ENCODE results near the gene LARP1. TPM values are rescaled to one million over a fixed set of nuclear protein-coding genes. Genes with fewer than 3 reads are reported as not detected.
"Not testable (repeated sequence)": the region's sequence is repeated elsewhere in the genome, so short reads cannot be mapped to it uniquely, and the experiment has no call there.

The LARP1 gene
- total RNA-seq, 3 donors from 2014 or later: 412 to 443 (median 432) TPM

DNA sequence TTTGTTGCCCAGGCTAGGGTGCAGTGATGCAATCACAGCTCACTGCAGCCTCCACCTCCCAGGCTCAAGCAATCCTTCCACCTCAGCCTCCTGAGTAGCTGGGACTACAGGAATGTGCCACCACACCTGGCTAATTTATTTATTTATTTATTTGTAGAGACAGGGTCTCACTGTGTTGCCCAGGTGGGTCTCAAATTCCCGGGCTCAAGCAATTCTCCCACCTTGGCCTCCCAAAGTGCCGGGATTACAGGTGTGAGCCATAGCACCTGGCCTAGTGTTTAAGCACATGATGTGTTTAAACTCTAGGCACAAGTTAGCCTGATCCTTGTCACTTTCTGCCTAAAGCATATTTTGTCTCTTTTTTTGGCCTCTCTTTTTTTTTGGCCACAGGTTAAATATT is 4.5 kb upstream of the LARP1 start:
- not testable (repeated sequence) for ATAC-seq; H3K4me3 Mint-ChIP-seq; DNase-seq; H3K36me3 Mint-ChIP-seq (ENCODE audit: insufficient read depth); H3K27me3 Mint-ChIP-seq (ENCODE audit: low read depth); H3K9me3 Mint-ChIP-seq
- peaks cover 15% of the 10 kb centered on the region for H3K4me1 Mint-ChIP-seq (ENCODE audit: low read depth)

DNA sequence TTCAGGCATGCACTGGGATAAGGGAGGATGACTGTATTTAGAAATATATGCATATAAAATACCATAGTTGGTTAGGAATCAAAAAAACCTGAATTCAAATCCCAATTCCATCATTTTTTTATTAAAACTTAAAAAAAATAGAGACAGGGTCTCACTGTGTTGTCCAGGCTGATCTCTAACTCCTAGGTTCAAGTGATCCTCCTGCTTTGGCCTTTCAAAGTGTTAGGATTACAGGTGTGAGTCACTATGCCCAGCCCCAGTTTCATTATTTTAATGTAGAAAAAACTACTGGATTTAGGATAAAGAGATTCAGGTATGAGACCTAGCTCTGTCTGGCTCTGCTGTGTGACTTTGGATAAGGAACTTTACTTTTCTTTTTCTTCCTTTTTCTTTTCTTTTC is 3.3 kb upstream of the LARP1 start:
- Mint-ChIP-seq H3K9me3 (no peaks in the 10 kb centered on the region), H3K27me3 (ENCODE audit: low read depth) (no peaks in the 10 kb centered on the region), H3K4me1 (ENCODE audit: low read depth) (peaks cover 15% of the 10 kb centered on the region), H3K4me3 (no peak overlapping the region), H3K36me3 (ENCODE audit: insufficient read depth) (peaks cover 3% of the 10 kb centered on the region)
- DNase-seq (no peak), ATAC-seq (no peak)

DNA sequence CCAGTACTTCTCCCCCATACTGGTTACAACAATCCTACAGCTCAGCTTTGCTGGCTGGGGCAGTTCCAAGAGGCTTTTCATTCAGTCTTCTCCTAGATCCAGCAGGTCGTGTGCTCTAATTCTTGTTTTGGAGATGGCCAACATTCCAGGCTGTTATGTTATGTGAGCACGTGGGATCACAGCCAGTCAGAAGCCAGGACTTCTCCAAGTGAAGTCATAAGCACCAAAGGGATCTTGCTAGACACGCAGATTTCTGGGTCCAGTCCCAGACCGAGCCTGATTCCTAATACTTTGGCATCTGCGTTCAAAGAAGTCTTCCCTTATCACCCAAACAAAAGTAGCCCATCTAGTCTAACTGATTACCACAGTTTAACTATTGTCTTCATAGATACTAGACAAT is 1.4 kb upstream of the LARP1 start:
- peaks cover 3% of the 10 kb centered on the region for H3K36me3 Mint-ChIP-seq (ENCODE audit: insufficient read depth)
- H3K9me3 Mint-ChIP-seq: no peaks in the 10 kb centered on the region
- no peak for ATAC-seq
- H3K27me3 Mint-ChIP-seq (ENCODE audit: low read depth): no peaks in the 10 kb centered on the region
- peaks cover 25% of the 10 kb centered on the region for H3K4me1 Mint-ChIP-seq (ENCODE audit: low read depth)
- DNase-seq: no peak
- peak overlapping the region; percentile 88 for H3K4me3 Mint-ChIP-seq

DNA sequence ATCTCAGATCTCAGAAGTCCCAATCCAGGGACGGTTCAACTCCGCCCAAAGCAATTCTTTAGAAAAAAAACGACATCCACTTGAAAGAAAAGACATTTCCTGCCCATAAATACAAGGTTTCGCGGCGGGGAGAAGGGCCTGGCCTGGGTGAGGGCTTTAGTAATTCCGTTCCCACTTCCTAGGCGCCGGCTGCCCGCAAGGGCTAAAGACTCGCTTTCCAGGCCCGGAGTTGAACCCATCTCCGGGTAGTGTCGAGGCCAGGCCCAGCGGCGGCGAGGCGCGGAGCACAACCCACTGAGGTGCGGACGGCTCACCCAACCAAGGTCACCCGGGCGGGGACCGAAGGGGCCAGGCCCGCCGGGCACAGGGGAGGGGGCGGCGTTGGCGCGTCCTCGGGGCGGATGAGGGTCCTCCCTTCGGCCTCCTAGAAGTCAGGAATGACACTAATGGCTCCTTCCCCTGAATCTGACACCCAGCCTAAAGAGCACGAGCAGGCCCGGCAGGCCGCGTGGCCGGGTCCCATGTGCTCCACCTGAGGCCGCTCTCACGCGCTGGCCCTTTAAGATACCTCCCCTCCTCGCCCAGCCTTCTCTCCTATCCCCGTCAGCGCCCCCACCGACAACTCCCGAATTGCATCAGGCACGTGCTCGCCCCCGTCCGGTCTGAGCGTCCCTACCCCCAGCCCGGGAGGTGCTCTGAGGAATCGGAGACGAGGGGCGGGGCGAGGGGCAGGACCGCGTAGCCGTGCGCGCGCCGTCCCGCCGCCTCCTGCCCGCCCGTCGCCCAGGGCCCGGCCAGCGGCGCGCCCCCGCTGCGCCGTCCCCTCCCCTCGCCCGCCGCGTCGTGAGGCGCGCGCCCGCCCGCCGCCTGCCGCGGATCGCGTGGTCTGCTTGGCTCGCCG is 467 bp upstream of the LARP1 start:
- peak; percentile 99 for DNase-seq

DNA sequence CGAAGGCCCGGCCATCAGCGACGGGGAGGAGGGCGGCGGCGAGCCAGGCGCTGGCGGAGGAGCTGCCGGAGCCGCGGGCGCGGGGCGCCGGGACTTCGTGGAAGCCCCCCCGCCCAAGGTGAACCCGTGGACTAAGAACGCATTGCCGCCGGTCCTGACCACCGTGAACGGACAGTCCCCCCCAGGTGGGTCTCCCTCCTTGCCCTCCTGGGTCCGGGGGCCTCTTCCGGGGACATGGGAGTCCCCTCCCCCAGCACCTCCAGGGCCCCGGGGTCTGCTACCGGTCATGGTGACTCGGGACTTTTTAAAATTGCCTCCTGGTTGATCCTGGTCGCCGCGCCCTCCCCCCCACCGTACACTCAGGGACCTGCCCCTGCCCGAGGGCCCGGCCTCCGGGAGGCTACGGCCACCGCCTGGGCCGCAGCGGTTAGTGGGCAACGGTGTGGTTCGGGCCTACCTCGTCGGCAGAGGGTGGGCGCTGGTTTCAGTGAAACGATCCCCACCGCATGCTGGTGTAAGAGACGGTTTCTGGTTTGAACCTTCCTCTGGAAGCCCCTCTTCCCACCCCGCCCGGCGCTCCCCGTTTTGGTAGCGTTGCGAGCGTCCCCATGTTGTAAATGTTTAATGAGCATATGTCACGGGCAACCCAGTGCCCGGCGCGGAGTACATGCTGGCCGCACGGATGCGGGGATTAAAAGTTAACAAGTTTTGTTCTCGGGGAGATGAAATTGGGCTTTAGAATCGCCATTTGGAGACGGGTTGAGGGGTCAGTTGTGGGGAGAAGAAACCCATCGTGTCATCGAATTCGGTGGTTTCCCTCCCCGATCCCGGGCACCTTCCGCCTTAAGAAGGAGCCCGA is 1.1 kb downstream of the LARP1 start:
- no peaks in the 10 kb centered on the region for H3K9me3 Mint-ChIP-seq
- peak overlapping the region; percentile 96 for H3K4me3 Mint-ChIP-seq
- DNase-seq (peak; percentile 30), ATAC-seq (no peak)
- H3K27me3 Mint-ChIP-seq (ENCODE audit: low read depth): no peaks in the 10 kb centered on the region
- peaks cover 5% of the 10 kb centered on the region for H3K36me3 Mint-ChIP-seq (ENCODE audit: insufficient read depth)
- peaks cover 50% of the 10 kb centered on the region for H3K4me1 Mint-ChIP-seq (ENCODE audit: low read depth)

More for the DNA sequence above, 467 bp upstream of the LARP1 start:
- peaks cover 5% of the 10 kb centered on the region for H3K36me3 Mint-ChIP-seq (ENCODE audit: insufficient read depth)
- H3K4me1 Mint-ChIP-seq (ENCODE audit: low read depth): peaks cover 34% of the 10 kb centered on the region
- H3K9me3 Mint-ChIP-seq: no peaks in the 10 kb centered on the region
- no peaks in the 10 kb centered on the region for H3K27me3 Mint-ChIP-seq (ENCODE audit: low read depth)
- peak; percentile 86 for ATAC-seq
- peak overlapping the region; percentile 88 for H3K4me3 Mint-ChIP-seq

DNA sequence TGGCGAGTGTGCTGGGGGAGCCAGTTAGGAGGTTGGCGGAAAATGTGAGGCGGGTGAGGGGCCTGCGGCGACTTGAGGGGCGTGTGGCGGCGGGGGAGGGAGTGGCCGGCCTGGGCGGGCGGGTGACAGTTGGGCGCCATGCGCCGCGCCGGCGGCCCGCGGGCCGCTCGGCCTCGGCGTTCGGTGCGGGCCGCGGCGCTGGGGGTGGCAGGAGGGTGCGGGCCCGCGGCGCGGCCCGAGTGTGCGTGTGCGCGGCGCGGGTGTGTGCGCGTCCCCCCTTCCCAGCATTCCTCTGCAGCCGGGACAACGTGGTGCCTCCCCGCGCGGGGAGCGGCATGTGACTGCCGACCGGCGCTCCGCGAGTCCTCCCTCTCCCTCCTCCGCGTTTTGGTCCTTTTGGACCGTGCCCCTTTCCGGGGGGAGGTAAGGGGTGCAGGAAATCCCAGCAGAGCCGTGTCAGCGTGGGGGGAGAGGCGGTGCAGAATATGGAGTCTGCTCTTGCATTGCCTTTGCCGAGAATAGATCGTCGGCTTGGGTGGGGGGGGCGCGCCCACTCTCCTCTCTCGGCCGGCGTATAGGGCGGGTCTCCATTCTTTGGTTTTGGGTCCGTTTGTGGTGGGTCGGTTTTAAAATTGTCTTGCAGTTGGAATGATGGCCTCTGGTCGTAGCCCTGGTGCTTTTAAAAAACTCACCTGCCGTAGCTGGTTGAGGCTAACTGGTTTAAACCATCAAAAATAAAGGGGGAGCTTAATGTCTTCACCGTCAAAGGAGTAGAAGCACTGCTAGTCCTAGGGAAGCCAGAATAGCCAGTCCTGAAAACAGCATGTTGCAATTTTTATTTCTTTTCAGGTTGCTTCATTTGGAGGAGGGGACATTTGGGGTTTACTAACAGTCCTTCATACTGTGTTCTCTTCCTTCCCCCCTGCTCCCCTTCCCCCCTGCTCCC is 2.0 kb downstream of the LARP1 start:
- Mint-ChIP-seq H3K36me3 (ENCODE audit: insufficient read depth) (peaks cover 10% of the 10 kb centered on the region), H3K4me3 (peak overlapping the region; percentile 96), H3K4me1 (ENCODE audit: low read depth) (peaks cover 59% of the 10 kb centered on the region), H3K27me3 (ENCODE audit: low read depth) (no peaks in the 10 kb centered on the region), H3K9me3 (no peaks in the 10 kb centered on the region)
- DNase-seq: peak; percentile 53
- peak; percentile 4 for ATAC-seq

DNA sequence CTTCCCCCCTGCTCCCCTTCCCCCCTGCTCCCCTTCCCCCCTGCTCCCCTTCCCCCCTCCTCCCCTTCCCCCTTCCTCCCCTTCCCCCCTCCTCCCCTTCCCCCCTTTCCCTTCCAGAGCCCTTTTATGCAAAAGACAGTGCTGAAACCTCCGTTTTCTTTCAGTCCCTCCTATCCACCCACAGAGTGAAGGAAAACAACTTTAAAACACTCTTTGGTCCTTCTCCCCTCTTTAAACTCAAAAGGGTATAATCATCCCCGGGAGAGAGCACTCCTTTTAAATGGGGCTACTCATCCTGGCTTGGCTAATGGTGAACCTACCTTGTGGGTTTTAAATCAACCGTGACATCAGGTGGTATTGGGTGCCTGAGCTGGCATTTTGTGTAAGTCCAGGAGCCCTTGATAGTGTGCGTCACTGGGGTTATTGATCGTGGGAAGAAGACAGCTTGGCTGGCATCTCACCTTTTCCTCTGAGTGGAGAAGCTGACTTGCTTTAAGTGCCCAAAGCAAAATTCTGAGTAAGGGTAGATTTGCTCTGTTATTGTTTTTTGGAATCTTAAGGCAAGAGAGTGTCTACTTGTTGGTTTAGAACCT is 2.7 kb downstream of the LARP1 start:
- DNase-seq: peak; percentile 53
- peak overlapping the region; percentile 89 for H3K4me3 Mint-ChIP-seq
- H3K27me3 Mint-ChIP-seq (ENCODE audit: low read depth): no peaks in the 10 kb centered on the region
- H3K9me3 Mint-ChIP-seq: no peaks in the 10 kb centered on the region
- peaks cover 64% of the 10 kb centered on the region for H3K4me1 Mint-ChIP-seq (ENCODE audit: low read depth)
- peaks cover 10% of the 10 kb centered on the region for H3K36me3 Mint-ChIP-seq (ENCODE audit: insufficient read depth)
- ATAC-seq: peak; percentile 5 to 10

DNA sequence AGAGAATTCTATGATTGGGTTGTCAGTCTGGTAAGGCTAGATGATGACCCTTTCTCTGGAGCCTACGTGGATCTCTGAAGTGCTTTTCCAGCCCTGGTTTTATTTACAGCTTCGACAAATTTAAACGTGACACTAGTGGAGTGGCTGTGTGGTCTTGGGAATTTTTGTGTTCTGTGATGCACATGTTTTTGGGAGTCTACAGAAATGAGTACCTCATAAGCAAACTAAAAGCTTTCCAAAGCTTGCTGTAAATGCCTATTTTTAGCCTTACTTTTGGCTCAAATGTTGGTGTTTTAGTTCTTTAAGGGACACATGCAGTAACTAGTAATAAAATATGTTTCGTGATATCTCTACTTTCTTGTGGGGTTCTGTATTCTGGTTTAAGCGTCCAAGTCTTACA is 3.3 kb downstream of the LARP1 start:
- Mint-ChIP-seq H3K36me3 (ENCODE audit: insufficient read depth) (peaks cover 10% of the 10 kb centered on the region), H3K4me1 (ENCODE audit: low read depth) (peaks cover 65% of the 10 kb centered on the region), H3K27me3 (ENCODE audit: low read depth) (no peaks in the 10 kb centered on the region), H3K9me3 (no peaks in the 10 kb centered on the region), H3K4me3 (peak overlapping the region; percentile 89)
- ATAC-seq: no peak
- no peak for DNase-seq

DNA sequence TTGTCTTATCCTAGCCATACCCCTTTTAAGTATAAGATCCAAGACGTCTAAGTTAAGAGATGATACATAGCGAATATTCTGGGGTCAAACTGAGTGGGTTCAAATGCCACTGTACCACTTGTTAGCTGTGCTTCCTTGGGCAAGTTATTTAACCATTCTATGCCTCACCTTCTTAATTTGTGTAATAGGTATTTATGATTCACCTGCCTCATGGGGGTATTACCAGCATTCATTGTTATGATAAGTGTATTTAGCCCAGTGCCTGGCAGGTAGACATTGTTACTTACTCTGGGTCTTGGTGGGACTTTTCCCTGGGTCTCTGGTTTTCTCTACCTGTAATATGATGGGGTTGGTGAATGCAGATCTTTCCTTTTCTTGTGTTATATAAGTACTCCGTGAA is 3.8 kb downstream of the LARP1 start:
- ATAC-seq: no peak
- Mint-ChIP-seq H3K4me1 (ENCODE audit: low read depth) (peaks cover 62% of the 10 kb centered on the region), H3K36me3 (ENCODE audit: insufficient read depth) (peaks cover 10% of the 10 kb centered on the region), H3K27me3 (ENCODE audit: low read depth) (no peaks in the 10 kb centered on the region), H3K9me3 (no peaks in the 10 kb centered on the region), H3K4me3 (peak overlapping the region; percentile 89)
- no peak for DNase-seq

DNA sequence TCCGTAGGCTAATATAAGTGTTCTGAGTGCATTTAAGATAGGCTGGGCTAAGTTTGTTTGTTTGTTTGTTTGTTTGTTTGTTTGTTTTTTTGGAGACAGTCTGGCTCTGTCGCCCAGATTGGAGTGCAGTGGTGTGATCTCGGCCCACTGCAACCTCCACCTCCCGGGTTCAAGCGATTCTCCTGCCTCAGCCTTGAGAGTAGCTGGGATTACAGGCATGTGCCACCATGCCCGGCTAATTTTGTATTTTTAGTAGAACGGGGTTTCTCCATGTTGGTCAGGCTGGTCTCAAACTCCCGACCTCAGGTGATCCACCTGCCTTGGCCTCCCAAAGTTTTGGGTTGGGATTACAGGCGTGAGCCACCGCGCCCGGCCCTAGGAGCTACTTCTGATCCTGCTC is 4.7 kb downstream of the LARP1 start:
- peak overlapping the region; percentile 89 for H3K4me3 Mint-ChIP-seq
- not testable (repeated sequence) for DNase-seq; ATAC-seq; H3K27me3 Mint-ChIP-seq (ENCODE audit: low read depth); H3K9me3 Mint-ChIP-seq
- peaks cover 11% of the 10 kb centered on the region for H3K36me3 Mint-ChIP-seq (ENCODE audit: insufficient read depth)
- H3K4me1 Mint-ChIP-seq (ENCODE audit: low read depth): peaks cover 58% of the 10 kb centered on the region

DNA sequence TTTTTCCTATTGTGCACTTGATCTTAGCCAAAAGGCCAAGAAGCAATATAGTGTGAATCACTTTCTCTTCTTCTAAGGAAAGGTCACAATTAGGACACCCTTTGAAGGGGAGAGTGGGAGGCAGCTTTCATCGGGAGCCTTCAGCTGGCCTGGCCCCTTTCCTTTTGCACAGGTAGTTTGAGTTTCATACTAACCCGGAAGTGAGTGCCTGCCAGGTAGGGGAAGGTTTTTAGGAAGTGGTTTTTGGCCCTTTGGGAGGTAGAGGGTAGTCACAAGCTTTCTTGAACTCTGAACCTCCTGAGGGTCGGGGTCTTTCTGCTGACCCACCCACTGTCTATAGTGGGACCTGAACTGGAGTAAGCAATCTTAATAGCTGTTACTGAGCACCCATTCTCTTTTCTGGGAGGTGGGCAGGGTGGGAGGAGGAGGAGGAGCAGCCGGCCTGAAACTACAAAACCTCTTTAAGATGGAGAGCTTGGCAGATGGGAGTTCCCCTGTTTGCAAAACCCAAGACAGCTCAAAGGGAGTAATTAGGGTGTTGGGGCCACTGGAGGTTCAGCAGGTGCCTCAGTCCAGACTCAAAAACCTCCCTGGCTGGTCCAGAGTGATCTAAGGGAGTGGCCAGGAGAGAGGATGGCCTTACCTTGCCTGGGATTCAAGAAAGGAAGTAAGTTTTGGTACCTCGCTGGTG is 6.0 kb downstream of the LARP1 start:
- no peaks in the 10 kb centered on the region for H3K27me3 Mint-ChIP-seq (ENCODE audit: low read depth)
- H3K4me3 Mint-ChIP-seq: peak overlapping the region; percentile 64
- ATAC-seq (no peak), DNase-seq (no peak)
- H3K9me3 Mint-ChIP-seq: no peaks in the 10 kb centered on the region
- peaks cover 15% of the 10 kb centered on the region for H3K36me3 Mint-ChIP-seq (ENCODE audit: insufficient read depth)
- peaks cover 71% of the 10 kb centered on the region for H3K4me1 Mint-ChIP-seq (ENCODE audit: low read depth)

DNA sequence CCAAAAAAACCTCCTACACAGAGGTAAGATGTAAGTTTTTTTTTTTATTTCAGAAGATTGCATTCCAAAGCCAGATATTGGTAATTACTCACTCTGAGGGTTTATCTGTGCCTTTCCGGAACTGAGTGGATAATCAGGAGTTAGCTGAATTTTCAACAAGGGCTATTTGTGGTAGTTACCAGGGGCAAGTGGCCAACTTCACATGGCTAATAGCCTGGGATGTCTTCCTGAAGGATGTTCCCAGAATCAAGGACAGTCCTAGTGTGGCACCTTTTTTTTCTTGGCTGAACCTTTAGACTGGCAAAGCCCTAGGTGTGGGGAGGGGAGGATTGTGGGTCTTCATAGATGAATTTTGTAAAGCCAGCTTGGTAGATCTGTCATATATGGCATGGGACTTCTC is 7.1 kb downstream of the LARP1 start:
- no peaks in the 10 kb centered on the region for H3K27me3 Mint-ChIP-seq (ENCODE audit: low read depth)
- no peak for ATAC-seq
- peaks cover 82% of the 10 kb centered on the region for H3K4me1 Mint-ChIP-seq (ENCODE audit: low read depth)
- H3K4me3 Mint-ChIP-seq: peak overlapping the region; percentile 31
- peaks cover 12% of the 10 kb centered on the region for H3K36me3 Mint-ChIP-seq (ENCODE audit: insufficient read depth)
- H3K9me3 Mint-ChIP-seq: no peaks in the 10 kb centered on the region
- DNase-seq: no peak

DNA sequence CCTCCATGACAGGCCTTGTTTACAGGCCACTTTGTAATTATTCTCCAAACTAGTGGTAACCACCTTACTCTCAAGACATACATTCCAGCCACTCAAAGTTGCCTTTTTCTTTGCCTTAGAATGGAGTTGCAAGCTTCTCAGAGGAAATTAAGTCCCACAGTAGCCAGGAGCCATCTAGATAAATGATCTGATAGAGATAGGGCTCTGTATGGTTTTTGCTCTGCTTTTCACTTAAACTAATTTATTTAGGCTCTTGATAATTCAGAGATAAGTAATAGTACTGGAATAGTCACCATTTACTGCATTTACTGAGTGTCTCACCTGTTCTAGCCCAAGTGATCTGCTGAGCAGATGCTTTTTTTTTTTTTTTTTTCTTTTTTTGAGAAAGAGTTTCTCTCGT is 7.5 kb downstream of the LARP1 start:
- no peak overlapping the region for H3K4me3 Mint-ChIP-seq
- no peaks in the 10 kb centered on the region for H3K27me3 Mint-ChIP-seq (ENCODE audit: low read depth)
- ATAC-seq (no peak), DNase-seq (no peak)
- no peaks in the 10 kb centered on the region for H3K9me3 Mint-ChIP-seq
- peaks cover 15% of the 10 kb centered on the region for H3K36me3 Mint-ChIP-seq (ENCODE audit: insufficient read depth)
- H3K4me1 Mint-ChIP-seq (ENCODE audit: low read depth): peaks cover 86% of the 10 kb centered on the region
